Stimulated activated naive CD4-positive, alpha-beta T cell (primary cell): ENCODE measurements around the gene FOXG1.

Source experiments
- DNase-seq, 6 experiments: peaks; one replicate each; lab custom pipeline; 2025; lab: John Stamatoyannopoulos, UW

Gene FOXG1

GRCh38 chr14:28762303-28762954 lies 4.2 kb upstream of the FOXG1 start:
- no peak for DNase-seq

DNA sequence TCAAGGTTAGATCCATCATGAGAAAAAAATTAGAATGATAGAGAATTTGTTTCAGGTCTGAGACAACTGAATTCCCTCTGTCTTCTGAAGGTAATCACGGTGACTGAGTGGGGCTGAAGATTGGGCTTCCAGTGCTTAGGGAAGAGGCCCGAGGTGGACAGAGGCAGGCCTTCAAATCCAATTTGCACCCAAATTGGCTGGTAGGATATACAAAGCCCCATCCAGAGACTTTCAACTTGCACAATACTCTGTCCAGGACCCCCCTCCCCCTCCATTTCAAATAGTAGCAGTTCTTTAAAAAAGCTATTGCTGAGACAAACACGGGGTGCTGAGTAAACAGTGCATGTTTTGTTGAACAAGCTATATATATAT lies 3.6 kb upstream of the FOXG1 start:
- DNase-seq = no peak

DNA sequence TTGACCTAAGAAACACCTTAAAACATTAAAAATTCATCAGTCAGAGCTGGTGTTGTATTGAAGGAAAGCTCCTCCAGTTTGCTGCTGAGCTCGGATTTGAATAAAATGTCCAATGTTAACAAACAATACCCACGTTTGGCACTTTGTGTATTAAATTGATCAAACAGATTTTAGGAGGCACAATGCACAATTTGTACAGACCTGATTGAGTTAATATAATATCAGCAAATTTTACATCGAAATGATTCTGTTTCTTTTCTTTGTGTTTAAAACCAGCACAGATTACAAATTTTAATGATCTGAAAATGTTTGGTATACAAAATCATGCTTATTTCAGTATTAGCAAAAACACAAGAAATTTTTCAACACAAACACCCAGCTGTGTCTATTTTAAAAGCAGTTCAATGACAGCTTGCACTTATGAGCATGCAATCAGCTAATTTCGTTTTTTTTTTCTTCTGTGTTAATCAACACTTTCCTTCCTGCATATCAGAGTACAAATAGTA lies 2.8 kb upstream of the FOXG1 start:
- no peak for DNase-seq

- DNase-seq = no peak
These were observed 2.1 kb upstream of the FOXG1 start for GRCh38 chr14:28764257-28765160.

DNA sequence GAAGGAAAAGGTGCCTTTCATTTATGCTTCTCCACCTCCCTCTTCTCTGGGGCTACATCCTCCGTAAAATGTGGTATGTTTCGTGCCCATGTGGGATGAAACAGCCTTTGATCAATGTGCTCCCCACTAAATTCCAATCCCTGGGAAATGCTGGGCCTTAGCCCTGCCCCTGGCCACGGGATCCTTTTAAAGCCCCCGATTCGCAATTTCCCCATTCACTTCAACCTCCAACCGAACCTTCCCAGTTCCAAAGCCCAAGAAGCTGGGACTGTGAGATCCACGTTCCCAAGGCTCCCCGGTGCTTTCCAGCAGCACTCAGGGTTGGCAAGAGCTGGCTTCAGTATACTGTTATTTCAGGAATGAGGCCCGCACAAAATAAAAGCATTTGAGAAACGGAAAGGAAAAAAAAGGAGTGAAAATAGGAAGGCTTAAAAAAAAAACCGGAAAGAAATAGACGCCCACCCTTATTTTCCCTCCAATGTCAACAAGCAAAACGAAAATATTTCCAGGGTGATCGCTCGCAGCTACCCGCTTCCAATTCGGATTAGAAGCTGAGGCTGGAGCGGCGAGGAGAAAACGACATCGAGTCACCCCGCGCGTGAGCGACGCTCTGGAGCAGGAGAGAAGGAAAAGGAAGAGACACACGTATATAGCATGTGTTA lies 1.3 kb upstream of the FOXG1 start:
- no peak for DNase-seq

DNA sequence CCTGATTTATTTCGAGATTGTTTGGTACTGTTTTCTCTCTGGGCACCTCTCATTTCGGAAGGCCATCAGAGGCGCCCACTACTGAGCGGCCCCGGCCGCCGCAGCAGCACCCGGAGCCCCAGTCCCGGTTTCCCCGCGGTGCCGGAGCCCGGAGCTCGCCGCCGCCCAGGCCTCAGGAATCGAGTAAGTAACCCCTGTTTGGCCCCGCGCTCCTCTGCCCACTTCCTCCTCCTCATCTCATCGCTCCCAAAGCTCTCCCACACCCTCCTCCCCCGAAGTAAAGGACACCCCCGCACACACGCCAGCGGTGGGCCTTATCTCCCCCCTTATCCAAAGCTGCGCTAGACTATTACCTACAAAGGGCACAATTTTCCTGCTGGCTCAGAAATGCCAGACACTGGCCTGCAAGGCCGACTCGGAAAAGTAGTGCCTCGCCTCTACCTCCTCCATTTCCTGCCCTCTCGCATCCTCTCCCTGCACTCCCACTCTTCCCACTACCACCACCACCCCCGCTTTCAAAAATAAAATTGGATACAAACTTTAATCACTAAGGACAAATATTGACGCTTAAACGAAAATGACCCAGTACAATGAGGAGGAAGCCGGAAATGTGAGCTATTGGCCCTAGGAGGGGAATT lies 637 bp upstream of the FOXG1 start:
- no peak for DNase-seq

DNA sequence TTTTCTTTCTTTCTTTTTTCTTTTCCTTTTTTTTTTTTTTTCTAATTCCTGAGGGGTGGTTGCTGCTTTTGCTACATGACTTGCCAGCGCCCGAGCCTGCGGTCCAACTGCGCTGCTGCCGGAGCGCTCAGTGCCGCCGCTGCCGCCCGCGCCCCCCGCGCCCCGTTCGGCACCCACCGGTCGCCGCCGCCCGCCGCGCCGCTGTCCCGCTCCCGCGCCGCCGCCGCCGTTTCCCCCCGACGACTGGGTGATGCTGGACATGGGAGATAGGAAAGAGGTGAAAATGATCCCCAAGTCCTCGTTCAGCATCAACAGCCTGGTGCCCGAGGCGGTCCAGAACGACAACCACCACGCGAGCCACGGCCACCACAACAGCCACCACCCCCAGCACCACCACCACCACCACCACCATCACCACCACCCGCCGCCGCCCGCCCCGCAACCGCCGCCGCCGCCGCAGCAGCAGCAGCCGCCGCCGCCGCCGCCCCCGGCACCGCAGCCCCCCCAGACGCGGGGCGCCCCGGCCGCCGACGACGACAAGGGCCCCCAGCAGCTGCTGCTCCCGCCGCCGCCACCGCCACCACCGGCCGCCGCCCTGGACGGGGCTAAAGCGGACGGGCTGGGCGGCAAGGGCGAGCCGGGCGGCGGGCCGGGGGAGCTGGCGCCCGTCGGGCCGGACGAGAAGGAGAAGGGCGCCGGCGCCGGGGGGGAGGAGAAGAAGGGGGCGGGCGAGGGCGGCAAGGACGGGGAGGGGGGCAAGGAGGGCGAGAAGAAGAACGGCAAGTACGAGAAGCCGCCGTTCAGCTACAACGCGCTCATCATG lies 654 bp downstream of the FOXG1 start:
- no peak for DNase-seq

- DNase-seq = no peak
These were observed 1.5 kb downstream of the FOXG1 start for GRCh38 chr14:28767853-28768741.

DNA sequence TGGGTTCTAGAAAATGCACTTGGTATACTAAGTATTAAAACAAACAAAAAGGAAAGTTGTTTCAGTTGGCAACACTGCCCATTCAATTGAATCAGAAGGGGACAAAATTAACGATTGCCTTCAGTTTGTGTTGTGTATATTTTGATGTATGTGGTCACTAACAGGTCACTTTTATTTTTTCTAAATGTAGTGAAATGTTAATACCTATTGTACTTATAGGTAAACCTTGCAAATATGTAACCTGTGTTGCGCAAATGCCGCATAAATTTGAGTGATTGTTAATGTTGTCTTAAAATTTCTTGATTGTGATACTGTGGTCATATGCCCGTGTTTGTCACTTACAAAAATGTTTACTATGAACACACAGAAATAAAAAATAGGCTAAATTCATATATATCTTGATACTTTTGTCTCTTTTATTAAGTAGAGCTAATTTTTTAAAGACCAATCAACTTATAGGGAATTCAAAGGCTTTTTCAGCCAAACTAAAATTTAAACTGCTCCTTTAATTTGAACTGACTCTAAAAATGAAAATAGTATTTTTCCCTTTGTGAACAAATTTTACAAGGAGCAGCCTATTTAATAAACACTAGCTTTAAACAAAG lies 2.8 kb downstream of the FOXG1 start:
- DNase-seq = no peak

DNA sequence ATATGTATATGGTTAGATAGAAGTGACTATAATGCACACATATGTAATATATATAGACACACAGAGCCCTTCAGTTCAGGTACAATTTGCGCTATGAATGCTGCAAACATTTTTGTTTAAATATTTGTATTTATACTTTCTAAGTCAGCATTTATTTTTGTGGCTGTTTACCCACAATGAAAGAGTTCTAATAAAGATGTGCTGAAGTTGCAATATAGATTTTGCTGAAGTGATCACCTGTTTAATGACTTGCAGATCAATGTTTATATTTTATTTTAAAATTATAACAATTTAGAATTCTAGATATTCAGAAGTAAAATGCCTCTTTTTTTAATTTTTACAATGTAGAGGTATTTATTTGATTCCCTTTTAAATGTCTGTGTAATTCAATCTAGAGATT lies 3.5 kb downstream of the FOXG1 start:
- DNase-seq = no peak

DNA sequence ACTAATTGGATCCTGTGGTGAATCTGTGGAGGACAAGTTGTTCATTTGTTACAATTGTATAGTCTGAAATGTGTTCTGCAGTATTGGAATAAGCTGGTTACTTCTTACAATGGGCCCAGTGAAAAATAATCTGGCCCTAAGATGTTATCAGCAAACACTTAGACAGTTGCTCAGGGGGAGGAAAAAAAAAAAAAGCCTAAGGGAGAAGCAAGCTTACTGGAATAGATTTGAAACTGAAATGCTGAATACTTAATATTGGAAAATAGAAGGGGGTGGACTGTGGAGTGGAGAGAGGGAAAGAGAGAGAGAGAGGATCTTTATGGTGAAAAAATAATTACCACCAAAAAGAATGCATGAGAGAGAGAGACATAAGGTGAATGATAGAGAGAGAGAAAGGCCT lies 4.0 kb downstream of the FOXG1 start:
- DNase-seq = no peak

GRCh38 chr14:28771168-28771567 lies 4.6 kb downstream of the FOXG1 start:
- DNase-seq = no peak

DNA sequence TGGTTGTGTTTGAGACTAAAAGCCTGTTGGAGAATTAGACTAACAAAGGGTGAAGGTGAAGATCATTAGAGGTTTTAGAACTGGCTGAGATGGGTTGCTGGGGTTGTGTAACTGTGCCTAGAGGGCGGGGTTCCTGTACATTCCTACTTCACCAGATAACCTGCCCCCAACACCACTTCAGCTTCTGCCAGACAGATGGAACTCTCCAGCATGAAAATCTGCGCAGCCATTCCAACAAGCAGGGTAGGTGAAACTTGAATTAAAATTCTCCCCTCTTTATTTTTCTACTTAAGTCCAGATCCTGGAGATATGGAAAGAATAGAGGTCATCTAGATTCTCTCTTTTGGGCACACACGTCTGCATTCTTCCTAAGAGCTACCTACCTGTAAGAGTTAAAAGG lies 6.0 kb downstream of the FOXG1 start:
- no peak for DNase-seq

DNA sequence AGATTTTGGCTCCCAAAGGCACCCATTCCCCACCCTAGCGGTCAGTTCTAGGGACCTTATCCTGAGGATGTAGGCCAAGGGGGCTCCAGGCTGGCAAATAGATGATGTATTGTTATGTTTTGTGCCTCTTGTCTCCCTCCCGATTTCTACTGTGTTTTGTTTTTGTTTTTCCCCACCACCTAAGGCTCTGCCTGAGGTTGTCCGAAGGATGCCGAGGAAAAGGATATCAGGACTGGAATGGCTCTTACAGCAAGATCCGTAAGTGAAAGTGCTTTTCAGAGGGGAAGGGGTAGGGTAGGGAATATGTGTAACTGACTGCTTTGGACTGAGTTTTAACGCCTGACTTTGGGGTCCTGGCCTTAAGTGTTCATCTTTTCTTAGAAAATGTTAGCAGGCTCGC lies 6.6 kb downstream of the FOXG1 start:
- no peak for DNase-seq

DNA sequence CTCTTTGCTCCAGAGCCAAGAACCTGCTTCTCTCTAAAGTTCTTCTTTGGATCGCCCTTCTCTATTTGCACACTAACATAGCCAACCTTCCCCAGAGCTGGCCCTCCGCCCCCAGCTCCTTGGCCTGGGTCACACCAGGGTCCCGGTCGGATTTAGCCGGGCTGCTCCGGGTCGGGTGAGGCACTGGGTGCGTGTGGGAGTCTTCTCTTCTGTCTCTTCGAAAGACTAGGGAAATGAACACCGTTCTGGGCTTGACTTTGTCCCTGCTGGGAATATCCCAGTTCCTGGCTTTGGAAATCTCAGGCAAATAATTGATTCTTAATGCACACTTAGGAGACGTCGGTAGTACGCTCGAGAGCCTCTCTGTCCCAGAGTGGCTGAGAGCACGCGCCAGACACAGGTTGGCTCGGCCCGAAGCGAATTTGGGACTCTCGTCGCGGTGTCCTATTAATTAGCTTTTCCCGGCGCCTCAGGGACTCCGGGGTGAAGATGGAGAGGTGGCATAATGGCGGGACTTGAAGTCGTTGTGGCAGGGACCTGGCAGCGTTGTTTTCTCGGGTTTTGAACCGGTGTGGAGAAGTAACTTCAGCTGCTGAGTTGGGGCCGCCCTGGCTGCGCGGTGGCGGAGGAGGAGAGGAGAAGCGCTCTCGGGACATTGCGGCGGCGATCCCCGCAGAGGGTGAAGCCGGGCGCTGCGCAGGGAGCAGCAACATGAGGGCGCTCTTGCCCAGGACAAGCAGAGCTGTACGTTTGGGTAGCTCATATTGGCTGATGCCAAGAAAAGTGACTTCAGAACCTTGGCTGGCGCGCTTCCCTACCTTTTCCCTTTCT lies 7.5 kb downstream of the FOXG1 start:
- DNase-seq = no peak

DNA sequence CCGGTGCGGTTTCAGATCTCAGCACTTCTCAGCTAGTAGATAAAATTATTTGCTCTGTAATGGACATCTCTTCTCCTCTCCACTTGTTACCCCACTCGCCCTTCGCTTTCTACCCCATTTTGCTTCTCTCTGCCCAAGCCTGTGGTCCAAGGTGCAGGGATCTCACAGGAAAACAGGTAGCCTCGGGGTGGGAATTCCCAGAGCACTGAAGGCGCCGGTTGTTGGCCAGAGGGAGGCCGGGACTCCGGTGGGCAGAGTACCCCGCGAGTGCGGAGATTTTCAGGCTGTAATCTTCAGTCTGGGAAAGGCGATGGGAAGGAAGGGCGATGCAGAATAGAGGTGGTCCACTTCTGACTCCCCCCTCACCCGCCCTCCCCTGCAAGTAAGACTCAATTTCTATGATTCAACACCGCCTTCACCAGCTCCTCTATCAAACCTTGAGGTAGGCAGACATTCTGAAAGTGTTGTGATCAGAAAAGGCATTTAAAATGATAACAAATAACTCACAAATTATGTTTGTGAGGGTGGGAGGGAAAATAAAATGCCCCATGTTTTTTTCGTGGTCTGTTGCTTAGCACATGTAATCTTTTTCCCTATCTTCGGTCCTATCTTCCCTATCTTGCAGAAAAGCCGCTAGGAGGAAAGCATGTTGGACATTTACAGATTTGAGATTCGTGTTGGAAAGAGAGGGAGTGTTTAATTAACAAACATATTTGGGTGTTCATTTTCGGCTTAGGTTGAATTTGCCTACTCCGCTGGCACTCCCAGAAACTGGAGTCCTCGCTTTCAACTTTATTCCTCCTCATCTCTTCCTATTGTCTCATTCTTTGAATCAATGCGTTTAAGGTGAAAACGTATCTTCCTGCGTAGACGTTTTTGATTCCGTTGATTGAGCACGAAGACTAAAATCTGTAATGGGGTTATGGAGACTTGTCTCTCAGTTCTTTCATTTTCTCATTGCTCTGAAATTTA lies 8.5 kb downstream of the FOXG1 start:
- no peak for DNase-seq

GRCh38 chr14:28776482-28777266 lies 10.1 kb downstream of the FOXG1 start:
- DNase-seq = no peak
